Measurements from ENCODE around the gene CA11. TPM values are rescaled to one million over a fixed set of nuclear protein-coding genes. Genes with fewer than 3 reads are reported as not detected.
A peak's percentile ranks its signal among the peaks of the same experiment; 100 is the strongest.

The CA11 gene
- total and polyA plus RNA-seq, 9 of the 15 experiments (the other 6 are each of a cell fraction or from before 2014, with no cell fraction given) = 2.9 to 19.9 (median 8.3) TPM

- no peak for TF ChIP-seq BDP1 (IDR thresholded peaks at IDR 0.05; ENCODE audit: insufficient read depth, insufficient read length)
- no peak for TF ChIP-seq ZNF75A (CRISPR knock-in tag; IDR thresholded peaks at IDR 0.05)
- TF ChIP-seq HOXB6 (CRISPR knock-in tag; IDR thresholded peaks at IDR 0.05; ENCODE audit: borderline replicate concordance) = no peak
- TF ChIP-seq TRIM25 (IDR thresholded peaks at IDR 0.05; ENCODE audit: borderline replicate concordance) = no peak
- TF ChIP-seq ZBTB43 (CRISPR knock-in tag; IDR thresholded peaks at IDR 0.05) = no peak
- no peak for TF ChIP-seq HMGN3 (IDR thresholded peaks at IDR 0.05; ENCODE audit: borderline replicate concordance, extremely low read depth, insufficient read length, low read depth, low read length)
- peak; percentile 38 for TF ChIP-seq RBBP5 (IDR thresholded peaks at IDR 0.05; ENCODE audit: borderline replicate concordance, insufficient read depth, low read length, poor library complexity, severe bottlenecking)
- TF ChIP-seq ZBTB26 (CRISPR knock-in tag; IDR thresholded peaks at IDR 0.05) = no peak
- no peak for TF ChIP-seq MTF1 (CRISPR knock-in tag; IDR thresholded peaks at IDR 0.05; ENCODE audit: borderline replicate concordance)
- no peak for TF ChIP-seq POU5F1 (IDR thresholded peaks at IDR 0.05; ENCODE audit: borderline replicate concordance, low read depth, low read length, partially characterized antibody)
- TF ChIP-seq ZMIZ1 (IDR thresholded peaks at IDR 0.05; ENCODE audit: low read depth in 2 of 2, low read length in 2 of 2) = no peak
- TF ChIP-seq NR2F6 (CRISPR knock-in tag; IDR thresholded peaks at IDR 0.05) = no peak
Measured at GRCh38 chr19:48681127-48681470, 35.1 kb upstream of the CA11 start (continued).

All from K562 (cell line).